Endothelial cell (in vitro differentiated cells): ENCODE results near the gene GPI. TPM values are rescaled to one million over a fixed set of nuclear protein-coding genes. Genes with fewer than 3 reads are reported as not detected.
"Not testable (repeated sequence)": the region's sequence is repeated elsewhere in the genome, so short reads cannot be mapped to it uniquely, and the experiment has no call there.

Source experiments
- DNase-seq: peaks from one replicate; pipeline ENCODE4 v3.0.0; 2021; ENCODE audit warnings: low spot score
- H3K27ac Mint-ChIP-seq: one replicate; pipeline ENCODE4 v1.8.0; 2021; ENCODE audit warnings: mixed read lengths, inconsistent platforms; ENCODE audit not compliant: unreplicated experiment
- H3K27me3 Mint-ChIP-seq: one replicate; pipeline ENCODE4 v1.8.0; 2021; ENCODE audit warnings: mild to moderate bottlenecking, moderate library complexity, mixed read lengths, inconsistent platforms; ENCODE audit not compliant: unreplicated experiment
- H3K36me3 Mint-ChIP-seq: one replicate; pipeline ENCODE4 v1.8.0; 2021; ENCODE audit warnings: mild to moderate bottlenecking, low read depth, mixed read lengths, inconsistent platforms; ENCODE audit not compliant: unreplicated experiment
- H3K4me1 Mint-ChIP-seq: one replicate; pipeline ENCODE4 v1.8.0; 2021; ENCODE audit warnings: mild to moderate bottlenecking, mixed read lengths, inconsistent platforms; ENCODE audit not compliant: unreplicated experiment
- H3K4me3 Mint-ChIP-seq: one replicate; pipeline ENCODE4 v1.8.0; 2021; ENCODE audit warnings: mild to moderate bottlenecking, mixed read lengths, inconsistent platforms; ENCODE audit not compliant: unreplicated experiment
- H3K9me3 Mint-ChIP-seq: one replicate; pipeline ENCODE4 v1.8.0; 2021; ENCODE audit warnings: mixed read lengths, inconsistent platforms; ENCODE audit not compliant: unreplicated experiment
- CTCF ChIP-seq: fragments of 200-600 bp; sonication (generic); IDR thresholded peaks from one replicate; pipeline ENCODE4 v1.5.0; 2021; ENCODE audit warnings: antibody characterized with exemption; ENCODE audit not compliant: unreplicated experiment
- total RNA-seq: library from RNA; stranded (reverse); fragmentation: NEBNext Ultra II Directional; extraction: Animal tissue kit (Norgen Biotek cat#: 25700); gene quantifications from one replicate; pipeline ENCODE4 v1.2.1, GENCODE V29; 2021; ENCODE audit not compliant: unreplicated experiment

The GPI gene
- total RNA-seq, 1 donor from 2014 or later, result 133 TPM

GRCh38 chr19:34381399-34382251, 16.6 kb downstream of the GPI start:
- Mint-ChIP-seq H3K27ac (no peak overlapping the region), H3K9me3 (no peaks in the 10 kb centered on the region), H3K36me3 (peaks cover 58% of the 10 kb centered on the region), H3K27me3 (peaks cover 9% of the 10 kb centered on the region), H3K4me1 (no peaks in the 10 kb centered on the region), H3K4me3 (peak overlapping the region; percentile 37)
- DNase-seq, result no peak
- no peak for TF ChIP-seq CTCF

- no peaks in the 10 kb centered on the region for H3K9me3 Mint-ChIP-seq
- no peak overlapping the region for H3K4me3 Mint-ChIP-seq
- TF ChIP-seq CTCF, result no peak
- no peaks in the 10 kb centered on the region for H3K4me1 Mint-ChIP-seq
- no peak overlapping the region for H3K27ac Mint-ChIP-seq
- peaks cover 9% of the 10 kb centered on the region for H3K27me3 Mint-ChIP-seq
- no peak for DNase-seq
- H3K36me3 Mint-ChIP-seq, result peaks cover 57% of the 10 kb centered on the region
Observed at GRCh38 chr19:34382471-34382870, 17.5 kb downstream of the GPI start.

GRCh38 chr19:34383599-34383998, 18.6 kb downstream of the GPI start:
- Mint-ChIP-seq H3K27me3 (peaks cover 7% of the 10 kb centered on the region), H3K36me3 (peaks cover 57% of the 10 kb centered on the region), H3K9me3 (no peaks in the 10 kb centered on the region), H3K4me3 (peak overlapping the region; percentile 58), H3K27ac (no peak overlapping the region), H3K4me1 (no peaks in the 10 kb centered on the region)
- DNase-seq, result no peak
- no peak for TF ChIP-seq CTCF

GRCh38 chr19:34386645-34387445, 21.8 kb downstream of the GPI start:
- DNase-seq, result no peak
- Mint-ChIP-seq H3K4me1 (no peaks in the 10 kb centered on the region), H3K9me3 (no peaks in the 10 kb centered on the region), H3K36me3 (peaks cover 43% of the 10 kb centered on the region), H3K27ac (no peak overlapping the region), H3K4me3 (no peak overlapping the region), H3K27me3 (peaks cover 3% of the 10 kb centered on the region)
- TF ChIP-seq CTCF, result no peak

GRCh38 chr19:34387446-34387810, 22.4 kb downstream of the GPI start:
- Mint-ChIP-seq H3K27me3 (peaks cover 3% of the 10 kb centered on the region), H3K36me3 (peaks cover 42% of the 10 kb centered on the region), H3K4me1 (no peaks in the 10 kb centered on the region), H3K4me3 (no peak overlapping the region), H3K9me3 (no peaks in the 10 kb centered on the region), H3K27ac (no peak overlapping the region)
- DNase-seq, result no peak
- no peak for TF ChIP-seq CTCF

GRCh38 chr19:34388745-34389144, 23.7 kb downstream of the GPI start:
- H3K36me3 Mint-ChIP-seq, result peaks cover 28% of the 10 kb centered on the region
- H3K4me1 Mint-ChIP-seq, H3K27me3 Mint-ChIP-seq: not testable (repeated sequence)

More at GRCh38 chr19:34388745-34389144, 23.7 kb downstream of the GPI start:
- not testable (repeated sequence) for DNase-seq, H3K4me3 Mint-ChIP-seq, H3K27ac Mint-ChIP-seq, H3K9me3 Mint-ChIP-seq
